Mesendoderm (in vitro differentiated cells): ENCODE data around the gene ARL6IP4.
"Not testable (repeated sequence)": the region's sequence is repeated elsewhere in the genome, so short reads cannot be mapped to it uniquely, and the experiment has no call there.

Source experiments
- DNase-seq: peaks from one replicate; pipeline ENCODE4 v3.0.0; 2013
- H2AK5ac ChIP-seq: 2 replicates; pipeline ENCODE4 v1.6.1; 2013; ENCODE audit warnings: low read length, inconsistent platforms
- H2BK120ac ChIP-seq: 2 replicates; pipeline ENCODE4 v1.6.1; 2013; ENCODE audit warnings: low read depth, mild to moderate bottlenecking, low read length, moderate library complexity, mixed read lengths
- H2BK15ac ChIP-seq: replicated peaks from 2 replicates; pipeline ENCODE4 v1.6.1; 2013; ENCODE audit warnings: low read depth, mild to moderate bottlenecking, moderate library complexity
- H2BK5ac ChIP-seq: 2 replicates; pipeline ENCODE4 v1.6.1; 2013; ENCODE audit warnings: low read length, inconsistent platforms
- H3K18ac ChIP-seq: 2 replicates; pipeline ENCODE4 v1.6.1; 2013; ENCODE audit warnings: mild to moderate bottlenecking, low read length, mixed read lengths
- H3K23ac ChIP-seq: one replicate; pipeline ENCODE4 v1.6.1; 2013; ENCODE audit warnings: low read length
- H3K27ac ChIP-seq: 2 replicates; pipeline ENCODE4 v1.5.1; 2013; ENCODE audit warnings: low read depth, mild to moderate bottlenecking, inconsistent platforms, low read length, moderate library complexity
- H3K27me3 ChIP-seq: 2 replicates; pipeline ENCODE4 v1.6.1; 2013; ENCODE audit warnings: low read length, control low read depth, mild to moderate bottlenecking, inconsistent platforms; ENCODE audit not compliant: insufficient read depth, poor library complexity
- H3K36me3 ChIP-seq: 2 replicates; pipeline ENCODE4 v1.6.1; 2013; ENCODE audit warnings: low read length, inconsistent platforms; ENCODE audit not compliant: control insufficient read depth, insufficient read depth
- H3K4ac ChIP-seq: one replicate; pipeline ENCODE4 v1.6.1; 2013; ENCODE audit warnings: low read depth, mild to moderate bottlenecking, low read length, moderate library complexity
- H3K4me1 ChIP-seq: 2 replicates; pipeline ENCODE4 v1.6.1; 2013; ENCODE audit warnings: low read depth, low read length, inconsistent platforms; ENCODE audit not compliant: control insufficient read depth
- H3K4me2 ChIP-seq: 2 replicates; pipeline ENCODE4 v1.6.1; 2013; ENCODE audit warnings: low read length
- H3K4me3 ChIP-seq: 2 replicates; pipeline ENCODE4 v1.5.1; 2013; ENCODE audit warnings: mild to moderate bottlenecking, low read length
- H3K56ac ChIP-seq: one replicate; pipeline ENCODE4 v1.6.1; 2013; ENCODE audit warnings: low read length
- H3K79me1 ChIP-seq: 2 replicates; pipeline ENCODE4 v1.6.1; 2013; ENCODE audit warnings: low read length, inconsistent platforms
- H3K79me2 ChIP-seq: 2 replicates; pipeline ENCODE4 v1.6.1; 2013; ENCODE audit warnings: mild to moderate bottlenecking, low read length; ENCODE audit not compliant: control insufficient read depth, insufficient read depth
- H3K9ac ChIP-seq: 2 replicates; pipeline ENCODE4 v1.6.1; 2013; ENCODE audit warnings: low read length, inconsistent platforms
- H4K5ac ChIP-seq: one replicate; pipeline ENCODE4 v1.6.1; 2013; ENCODE audit warnings: low read length
- H4K8ac ChIP-seq: one replicate; pipeline ENCODE4 v1.6.1; 2013; ENCODE audit warnings: low read depth, mild to moderate bottlenecking, control low read depth, low read length, moderate library complexity
- WGBS: extraction: QIAGEN DNeasy Blood & Tissue Kit; methylation state at CpG from one replicate; pipeline ENCODE4 v1.1.7; 2013; ENCODE audit warnings: low lambda C conversion rate, missing lambda C conversion rate; ENCODE audit not compliant: insufficient coverage; ENCODE audit errors: extremely low coverage; 5-methylcytosine and 5-hydroxymethylcytosine counted together

ARL6IP4 gene

GRCh38 chr12:122939125-122939524 is 41.4 kb upstream of the ARL6IP4 start:
- Histone ChIP-seq H3K79me1 (no peaks in the 10 kb centered on the region), H3K4me2 (no peak overlapping the region), H3K56ac (no peak overlapping the region), H4K8ac (no peak overlapping the region), H2AK5ac (no peak overlapping the region), H3K4ac (no peak overlapping the region), H3K9ac (no peak overlapping the region), H3K4me3 (no peak overlapping the region), H3K27ac (no peak overlapping the region), H3K18ac (no peak overlapping the region), H2BK15ac (no peak overlapping the region), H3K36me3 (no peaks in the 10 kb centered on the region), H3K27me3 (no peaks in the 10 kb centered on the region), H3K4me1 (no peaks in the 10 kb centered on the region), H2BK120ac (no peak overlapping the region), H3K79me2 (no peaks in the 10 kb centered on the region), H2BK5ac (no peak overlapping the region), H3K23ac (no peak overlapping the region), H4K5ac (no peak overlapping the region)
- no peak for DNase-seq
- WGBS: no CpG with 5 or more reads among the region's 4 CpGs

GRCh38 chr12:122941351-122941750 is 39.1 kb upstream of the ARL6IP4 start:
- H3K4me3 ChIP-seq: not testable (repeated sequence)

GRCh38 chr12:122942637-122943036 is 37.8 kb upstream of the ARL6IP4 start:
- Histone ChIP-seq H3K56ac (no peak overlapping the region), H3K79me2 (no peaks in the 10 kb centered on the region), H4K5ac (no peak overlapping the region), H3K4ac (no peak overlapping the region), H3K4me1 (no peaks in the 10 kb centered on the region), H3K79me1 (no peaks in the 10 kb centered on the region), H3K23ac (no peak overlapping the region), H3K27me3 (no peaks in the 10 kb centered on the region), H4K8ac (no peak overlapping the region), H2BK5ac (no peak overlapping the region), H2BK15ac (no peak overlapping the region), H2AK5ac (no peak overlapping the region), H2BK120ac (no peak overlapping the region), H3K4me3 (no peak overlapping the region), H3K4me2 (no peak overlapping the region), H3K36me3 (no peaks in the 10 kb centered on the region), H3K9ac (no peak overlapping the region), H3K27ac (no peak overlapping the region), H3K18ac (no peak overlapping the region)
- DNase-seq: no peak
- WGBS: no CpG with 5 or more reads among the region's 2 CpGs

More at GRCh38 chr12:122941351-122941750, 39.1 kb upstream of the ARL6IP4 start:
- H3K4me2 ChIP-seq, H3K18ac ChIP-seq, H3K36me3 ChIP-seq, H4K5ac ChIP-seq, H2BK120ac ChIP-seq, H3K4me1 ChIP-seq, H3K27me3 ChIP-seq, H3K79me1 ChIP-seq, H3K9ac ChIP-seq, H2AK5ac ChIP-seq, H3K27ac ChIP-seq, H3K4ac ChIP-seq, H3K79me2 ChIP-seq, H2BK15ac ChIP-seq, H4K8ac ChIP-seq, DNase-seq, H3K56ac ChIP-seq, H2BK5ac ChIP-seq, H3K23ac ChIP-seq: not testable (repeated sequence)
- WGBS: no CpG with 5 or more reads among the region's 5 CpGs

- no peaks in the 10 kb centered on the region for H3K79me1 ChIP-seq
- no peak overlapping the region for H3K27ac ChIP-seq
- H3K4me3 ChIP-seq: no peak overlapping the region
Observed at GRCh38 chr12:122943196-122943595, 37.3 kb upstream of the ARL6IP4 start.

GRCh38 chr12:122944605-122945592 is 35.6 kb upstream of the ARL6IP4 start:
- Histone ChIP-seq H2BK5ac (no peak overlapping the region), H3K79me1 (no peaks in the 10 kb centered on the region), H3K27me3 (no peaks in the 10 kb centered on the region), H3K4me3 (no peak overlapping the region), H3K23ac (no peak overlapping the region), H2BK15ac (no peak overlapping the region), H4K5ac (no peak overlapping the region), H3K9ac (no peak overlapping the region), H3K79me2 (no peaks in the 10 kb centered on the region), H4K8ac (no peak overlapping the region), H3K36me3 (no peaks in the 10 kb centered on the region), H2BK120ac (no peak overlapping the region), H3K4ac (no peak overlapping the region), H3K4me1 (no peaks in the 10 kb centered on the region), H3K27ac (no peak overlapping the region), H2AK5ac (no peak overlapping the region), H3K56ac (no peak overlapping the region), H3K4me2 (no peak overlapping the region), H3K18ac (no peak overlapping the region)
- DNase-seq: no peak
- no CpG with 5 or more reads among the region's 14 CpGs for WGBS

More at GRCh38 chr12:122943196-122943595, 37.3 kb upstream of the ARL6IP4 start:
- Histone ChIP-seq H3K27me3 (no peaks in the 10 kb centered on the region), H3K23ac (no peak overlapping the region), H2BK5ac (no peak overlapping the region), H3K18ac (no peak overlapping the region), H3K4me2 (no peak overlapping the region), H2BK120ac (no peak overlapping the region), H3K4me1 (no peaks in the 10 kb centered on the region), H4K5ac (no peak overlapping the region), H3K4ac (no peak overlapping the region), H3K56ac (no peak overlapping the region), H3K36me3 (no peaks in the 10 kb centered on the region), H4K8ac (no peak overlapping the region), H3K9ac (no peak overlapping the region), H3K79me2 (no peaks in the 10 kb centered on the region), H2AK5ac (no peak overlapping the region), H2BK15ac (no peak overlapping the region)
- no peak for DNase-seq
- no CpG with 5 or more reads among the region's 13 CpGs for WGBS
